Cardiac fibroblast (primary cell): ENCODE measurements around the gene OR52B4.
"Not testable (repeated sequence)": the region's sequence is repeated elsewhere in the genome, so short reads cannot be mapped to it uniquely, and the experiment has no call there.

ENCODE experiments used
- DNase-seq, 2 donors: peaks; one replicate each; pipeline versions ENCODE4 v3.0.0 to v3.0.0-alpha.2; 2010; ENCODE audit warnings: low read depth in 2 of 2
- H3K4me3 ChIP-seq, 2 donors: replicated peaks in 1 of 2; 1 replicate in 1 of 2; 2 replicates in 1 of 2; pipeline ENCODE4 v1.5.1; 2011; ENCODE audit warnings: low read depth in 2 of 2, low read length in 2 of 2, mild to moderate bottlenecking in 2 of 2, moderate library complexity in 1 of 2
- CTCF ChIP-seq: IDR thresholded peaks from one replicate; pipeline ENCODE4 v1.5.1; 2011; ENCODE audit warnings: low read depth, mild to moderate bottlenecking, low read length, inconsistent platforms

Gene OR52B4

GRCh38 chr11:4385978-4386740, 18.0 kb upstream of the OR52B4 start:
- H3K4me3 ChIP-seq: no peak overlapping the region
- no peak for TF ChIP-seq CTCF
- no peak for DNase-seq

GRCh38 chr11:4381901-4382300, 13.7 kb upstream of the OR52B4 start:
- no peak for DNase-seq
- TF ChIP-seq CTCF: no peak
- H3K4me3 ChIP-seq: no peak overlapping the region

- no peak for DNase-seq
- TF ChIP-seq CTCF: no peak
- H3K4me3 ChIP-seq: no peak overlapping the region
These were observed 7.4 kb upstream of the OR52B4 start for GRCh38 chr11:4375431-4376140.

GRCh38 chr11:4370166-4370565, 2.0 kb upstream of the OR52B4 start:
- no peak for DNase-seq
- no peak for TF ChIP-seq CTCF
- no peak overlapping the region for H3K4me3 ChIP-seq

- DNase-seq, H3K4me3 ChIP-seq: not testable (repeated sequence)
These were observed 20.0 kb downstream of the OR52B4 start for GRCh38 chr11:4348142-4348541.

- DNase-seq: not testable (repeated sequence)
These were observed 22.8 kb downstream of the OR52B4 start for GRCh38 chr11:4345366-4345765.

GRCh38 chr11:4334356-4334755, 33.8 kb downstream of the OR52B4 start:
- H3K4me3 ChIP-seq, DNase-seq: not testable (repeated sequence)

More at GRCh38 chr11:4345366-4345765, 22.8 kb downstream of the OR52B4 start:
- not testable (repeated sequence) for H3K4me3 ChIP-seq
